GM12878 (cell line): ENCODE data around the gene SCYL1. TPM values are rescaled to one million over a fixed set of nuclear protein-coding genes. Genes with fewer than 3 reads are reported as not detected.

Experiments
- ATF7 ChIP-seq: fragments of 450-650 bp; IDR thresholded peaks from 2 replicates; pipeline ENCODE4 v1.6.1; 2016; ENCODE audit warnings: low read depth, mild to moderate bottlenecking
- CBX5 ChIP-seq: sonication (generic); IDR thresholded peaks from 2 replicates; pipeline ENCODE4 v1.6.1; 2016; ENCODE audit warnings: low read depth, moderate library complexity, mild to moderate bottlenecking, inconsistent platforms
- ETV6 ChIP-seq, 2 experiments: fragments of 450-650 bp in 1 of 2; IDR thresholded peaks in 1 of 2; conservative IDR thresholded peaks in 1 of 2; 2 replicates each; pipeline ENCODE4 v1.6.1; 2014; ENCODE audit warnings: antibody characterized with exemption in 1 of 2, borderline replicate concordance in 1 of 2, low read depth in 1 of 2, mild to moderate bottlenecking in 1 of 2, moderate library complexity in 1 of 2
- MEF2A ChIP-seq: IDR thresholded peaks from 2 replicates; pipeline ENCODE4 v1.6.1; 2011; ENCODE audit warnings: low read depth, mild to moderate bottlenecking, low read length, moderate library complexity; ENCODE audit not compliant: insufficient read depth
- MTA3 ChIP-seq: IDR thresholded peaks from 2 replicates; pipeline ENCODE4 v1.6.1; 2012; ENCODE audit warnings: low read length, inconsistent platforms, borderline replicate concordance
- SIX5 ChIP-seq: IDR thresholded peaks from 2 replicates; pipeline ENCODE4 v1.6.1; 2011; ENCODE audit warnings: mild to moderate bottlenecking, low read depth, low read length, moderate library complexity; ENCODE audit not compliant: severe bottlenecking
- SMAD1 ChIP-seq: fragments of 450-650 bp; IDR thresholded peaks from 2 replicates; pipeline ENCODE4 v1.6.1; 2018; ENCODE audit warnings: mild to moderate bottlenecking, low read depth; ENCODE audit not compliant: partially characterized antibody
- SMC3 ChIP-seq: IDR thresholded peaks from 2 replicates; pipeline ENCODE4 v1.6.1; 2011; ENCODE audit warnings: low read length, improper control_type of control experiment, borderline replicate concordance
- SP1 ChIP-seq: IDR thresholded peaks from one replicate; pipeline ENCODE4 v1.6.1; 2011; ENCODE audit warnings: low read depth, low read length
- SUZ12 ChIP-seq: fragments of 200-600 bp; sonication (generic); IDR thresholded peaks from one replicate; pipeline ENCODE4 v1.6.1; 2018; ENCODE audit warnings: antibody characterized with exemption, mild to moderate bottlenecking; ENCODE audit not compliant: unreplicated experiment
- TCF7 ChIP-seq: IDR thresholded peaks from 2 replicates; pipeline ENCODE4 v1.6.1; 2014; ENCODE audit warnings: antibody characterized with exemption, borderline replicate concordance
- ZNF622 ChIP-seq: fragments of 450-650 bp; IDR thresholded peaks from 2 replicates; pipeline ENCODE4 v1.6.1; 2017; ENCODE audit warnings: mild to moderate bottlenecking, inconsistent platforms
- polyA plus RNA-seq, 11 experiments: library from polyadenylated mRNA; depleted of rRNA in 4 of 11; unstranded in 6 of 11; stranded (reverse) in 5 of 11; fragments of >200 nt; fragmentation: Nextera tagmentation in 4 of 11; fragmentation: Illumina TruSeq in 1 of 11; extraction: Ambion mirVana in 4 of 11; extraction: Trizol in 1 of 11; gene quantifications; 1 replicate in 1 of 11; 2 replicates in 10 of 11; pipeline versions ENCODE4 v1.2.1 to v1.2.3, GENCODE V29; 2011 to 2016; ENCODE audit warnings: inconsistent platforms in 2 of 11, missing spikeins in 2 of 11, low read depth in 1 of 11
- total RNA-seq, 4 experiments: library from RNA; depleted of rRNA in 3 of 4; stranded (reverse); fragments of >200 nt in 3 of 4; fragmentation: Illumina TruSeq in 1 of 4; extraction: Trizol in 1 of 4; gene quantifications; 2 replicates each; pipeline versions ENCODE4 v1.2.1 to v1.2.3, GENCODE V29; 2013 to 2021
- TF ChIP-seq, protein P1 (sequence below): IDR thresholded peaks from 2 replicates; pipeline ENCODE4 v1.6.1; 2012; ENCODE audit warnings: low read depth, low read length, improper control_type of control experiment
- TF ChIP-seq, protein P2 (sequence below), 3 experiments: IDR thresholded peaks in 2 of 3; conservative IDR thresholded peaks in 1 of 3; 2 replicates each; pipeline ENCODE4 v1.5.1; 2011; ENCODE audit warnings: low read depth in 3 of 3, low read length in 3 of 3, mild to moderate bottlenecking in 3 of 3, control low read depth in 2 of 3, moderate library complexity in 2 of 3, inconsistent platforms in 1 of 3, mixed read lengths in 1 of 3; ENCODE audit not compliant: control insufficient read depth in 2 of 3, insufficient read depth in 1 of 3; ENCODE audit errors: extremely low read depth in 1 of 3
- TF ChIP-seq, protein P3 (sequence below): fragments of 450-650 bp; IDR thresholded peaks from 2 replicates; pipeline ENCODE4 v1.6.1; 2018; ENCODE audit warnings: borderline replicate concordance, mild to moderate bottlenecking; ENCODE audit not compliant: partially characterized antibody
- TF ChIP-seq, protein P4 (sequence below): fragments of 450-650 bp; formaldehyde crosslinking; IDR thresholded peaks from 2 replicates; pipeline ENCODE4 v1.4.0; 2020; ENCODE audit warnings: mild to moderate bottlenecking, moderate library complexity
- TF ChIP-seq, protein P5 (sequence below): fragments of 450-650 bp; IDR thresholded peaks from 2 replicates; pipeline ENCODE4 v1.6.1; 2017; ENCODE audit warnings: antibody characterized with exemption, mild to moderate bottlenecking, moderate library complexity

SCYL1 gene
- total and polyA plus RNA-seq, 10 of the 15 experiments (the other 5 are each of a cell fraction or from before 2014, with no cell fraction given) = 0.80 to 82.7 (median 51.2) TPM

DNA sequence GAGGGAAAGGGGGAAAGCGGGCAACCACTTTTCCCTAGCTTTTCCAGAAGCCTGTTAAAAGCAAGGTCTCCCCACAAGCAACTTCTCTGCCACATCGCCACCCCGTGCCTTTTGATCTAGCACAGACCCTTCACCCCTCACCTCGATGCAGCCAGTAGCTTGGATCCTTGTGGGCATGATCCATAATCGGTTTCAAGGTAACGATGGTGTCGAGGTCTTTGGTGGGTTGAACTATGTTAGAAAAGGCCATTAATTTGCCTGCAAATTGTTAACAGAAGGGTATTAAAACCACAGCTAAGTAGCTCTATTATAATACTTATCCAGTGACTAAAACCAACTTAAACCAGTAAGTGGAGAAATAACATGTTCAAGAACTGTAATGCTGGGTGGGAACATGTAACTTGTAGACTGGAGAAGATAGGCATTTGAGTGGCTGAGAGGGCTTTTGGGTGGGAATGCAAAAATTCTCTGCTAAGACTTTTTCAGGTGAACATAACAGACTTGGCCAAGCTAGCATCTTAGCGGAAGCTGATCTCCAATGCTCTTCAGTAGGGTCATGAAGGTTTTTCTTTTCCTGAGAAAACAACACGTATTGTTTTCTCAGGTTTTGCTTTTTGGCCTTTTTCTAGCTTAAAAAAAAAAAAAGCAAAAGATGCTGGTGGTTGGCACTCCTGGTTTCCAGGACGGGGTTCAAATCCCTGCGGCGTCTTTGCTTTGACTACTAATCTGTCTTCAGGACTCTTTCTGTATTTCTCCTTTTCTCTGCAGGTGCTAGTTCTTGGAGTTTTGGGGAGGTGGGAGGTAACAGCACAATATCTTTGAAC lies 19.2 kb upstream of the SCYL1 start (continued):
- TF ChIP-seq SUZ12 (no peak), SMC3 (no peak), MEF2A (no peak), ETV6 (conservative IDR thresholded peaks at IDR 0.05 in 1 of 2, IDR thresholded peaks at IDR 0.05 in 1 of 2; ENCODE audit: borderline replicate concordance in 1 of 2, low read depth in 1 of 2) (no peak), CBX5 (no peak), SMAD1 (peak; percentile 79), ATF7 (no peak), SIX5 (no peak), MTA3 (no peak), TCF7 (no peak), SP1 (no peak), ZNF622 (no peak)
- TF ChIP-seq, protein P1, sequence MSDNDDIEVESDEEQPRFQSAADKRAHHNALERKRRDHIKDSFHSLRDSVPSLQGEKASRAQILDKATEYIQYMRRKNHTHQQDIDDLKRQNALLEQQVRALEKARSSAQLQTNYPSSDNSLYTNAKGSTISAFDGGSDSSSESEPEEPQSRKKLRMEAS = 0 out of 2 replicates have a peak, but pooled peaks have one; percentile 23
- TF ChIP-seq, protein P2, sequence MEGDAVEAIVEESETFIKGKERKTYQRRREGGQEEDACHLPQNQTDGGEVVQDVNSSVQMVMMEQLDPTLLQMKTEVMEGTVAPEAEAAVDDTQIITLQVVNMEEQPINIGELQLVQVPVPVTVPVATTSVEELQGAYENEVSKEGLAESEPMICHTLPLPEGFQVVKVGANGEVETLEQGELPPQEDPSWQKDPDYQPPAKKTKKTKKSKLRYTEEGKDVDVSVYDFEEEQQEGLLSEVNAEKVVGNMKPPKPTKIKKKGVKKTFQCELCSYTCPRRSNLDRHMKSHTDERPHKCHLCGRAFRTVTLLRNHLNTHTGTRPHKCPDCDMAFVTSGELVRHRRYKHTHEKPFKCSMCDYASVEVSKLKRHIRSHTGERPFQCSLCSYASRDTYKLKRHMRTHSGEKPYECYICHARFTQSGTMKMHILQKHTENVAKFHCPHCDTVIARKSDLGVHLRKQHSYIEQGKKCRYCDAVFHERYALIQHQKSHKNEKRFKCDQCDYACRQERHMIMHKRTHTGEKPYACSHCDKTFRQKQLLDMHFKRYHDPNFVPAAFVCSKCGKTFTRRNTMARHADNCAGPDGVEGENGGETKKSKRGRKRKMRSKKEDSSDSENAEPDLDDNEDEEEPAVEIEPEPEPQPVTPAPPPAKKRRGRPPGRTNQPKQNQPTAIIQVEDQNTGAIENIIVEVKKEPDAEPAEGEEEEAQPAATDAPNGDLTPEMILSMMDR (IDR thresholded peaks at IDR 0.05 in 2 of 3, conservative IDR thresholded peaks at IDR 0.05 in 1 of 3; ENCODE audit: control insufficient read depth in 2 of 3, extremely low read depth in 1 of 3, insufficient read depth in 1 of 3, low read depth in 3 of 3, low read length in 3 of 3) = no peak
- TF ChIP-seq, protein P3, sequence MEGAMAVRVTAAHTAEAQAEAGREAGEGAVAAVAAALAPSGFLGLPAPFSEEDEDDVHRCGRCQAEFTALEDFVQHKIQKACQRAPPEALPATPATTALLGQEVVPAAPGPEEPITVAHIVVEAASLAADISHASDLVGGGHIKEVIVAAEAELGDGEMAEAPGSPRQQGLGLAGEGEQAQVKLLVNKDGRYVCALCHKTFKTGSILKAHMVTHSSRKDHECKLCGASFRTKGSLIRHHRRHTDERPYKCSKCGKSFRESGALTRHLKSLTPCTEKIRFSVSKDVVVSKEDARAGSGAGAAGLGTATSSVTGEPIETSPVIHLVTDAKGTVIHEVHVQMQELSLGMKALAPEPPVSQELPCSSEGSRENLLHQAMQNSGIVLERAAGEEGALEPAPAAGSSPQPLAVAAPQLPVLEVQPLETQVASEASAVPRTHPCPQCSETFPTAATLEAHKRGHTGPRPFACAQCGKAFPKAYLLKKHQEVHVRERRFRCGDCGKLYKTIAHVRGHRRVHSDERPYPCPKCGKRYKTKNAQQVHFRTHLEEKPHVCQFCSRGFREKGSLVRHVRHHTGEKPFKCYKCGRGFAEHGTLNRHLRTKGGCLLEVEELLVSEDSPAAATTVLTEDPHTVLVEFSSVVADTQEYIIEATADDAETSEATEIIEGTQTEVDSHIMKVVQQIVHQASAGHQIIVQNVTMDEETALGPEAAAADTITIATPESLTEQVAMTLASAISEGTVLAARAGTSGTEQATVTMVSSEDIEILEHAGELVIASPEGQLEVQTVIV = no peak
- TF ChIP-seq, protein P4, sequence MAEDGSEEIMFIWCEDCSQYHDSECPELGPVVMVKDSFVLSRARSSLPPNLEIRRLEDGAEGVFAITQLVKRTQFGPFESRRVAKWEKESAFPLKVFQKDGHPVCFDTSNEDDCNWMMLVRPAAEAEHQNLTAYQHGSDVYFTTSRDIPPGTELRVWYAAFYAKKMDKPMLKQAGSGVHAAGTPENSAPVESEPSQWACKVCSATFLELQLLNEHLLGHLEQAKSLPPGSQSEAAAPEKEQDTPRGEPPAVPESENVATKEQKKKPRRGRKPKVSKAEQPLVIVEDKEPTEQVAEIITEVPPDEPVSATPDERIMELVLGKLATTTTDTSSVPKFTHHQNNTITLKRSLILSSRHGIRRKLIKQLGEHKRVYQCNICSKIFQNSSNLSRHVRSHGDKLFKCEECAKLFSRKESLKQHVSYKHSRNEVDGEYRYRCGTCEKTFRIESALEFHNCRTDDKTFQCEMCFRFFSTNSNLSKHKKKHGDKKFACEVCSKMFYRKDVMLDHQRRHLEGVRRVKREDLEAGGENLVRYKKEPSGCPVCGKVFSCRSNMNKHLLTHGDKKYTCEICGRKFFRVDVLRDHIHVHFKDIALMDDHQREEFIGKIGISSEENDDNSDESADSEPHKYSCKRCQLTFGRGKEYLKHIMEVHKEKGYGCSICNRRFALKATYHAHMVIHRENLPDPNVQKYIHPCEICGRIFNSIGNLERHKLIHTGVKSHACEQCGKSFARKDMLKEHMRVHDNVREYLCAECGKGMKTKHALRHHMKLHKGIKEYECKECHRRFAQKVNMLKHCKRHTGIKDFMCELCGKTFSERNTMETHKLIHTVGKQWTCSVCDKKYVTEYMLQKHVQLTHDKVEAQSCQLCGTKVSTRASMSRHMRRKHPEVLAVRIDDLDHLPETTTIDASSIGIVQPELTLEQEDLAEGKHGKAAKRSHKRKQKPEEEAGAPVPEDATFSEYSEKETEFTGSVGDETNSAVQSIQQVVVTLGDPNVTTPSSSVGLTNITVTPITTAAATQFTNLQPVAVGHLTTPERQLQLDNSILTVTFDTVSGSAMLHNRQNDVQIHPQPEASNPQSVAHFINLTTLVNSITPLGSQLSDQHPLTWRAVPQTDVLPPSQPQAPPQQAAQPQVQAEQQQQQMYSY (CRISPR knock-in tag) = no peak
- TF ChIP-seq, protein P5, sequence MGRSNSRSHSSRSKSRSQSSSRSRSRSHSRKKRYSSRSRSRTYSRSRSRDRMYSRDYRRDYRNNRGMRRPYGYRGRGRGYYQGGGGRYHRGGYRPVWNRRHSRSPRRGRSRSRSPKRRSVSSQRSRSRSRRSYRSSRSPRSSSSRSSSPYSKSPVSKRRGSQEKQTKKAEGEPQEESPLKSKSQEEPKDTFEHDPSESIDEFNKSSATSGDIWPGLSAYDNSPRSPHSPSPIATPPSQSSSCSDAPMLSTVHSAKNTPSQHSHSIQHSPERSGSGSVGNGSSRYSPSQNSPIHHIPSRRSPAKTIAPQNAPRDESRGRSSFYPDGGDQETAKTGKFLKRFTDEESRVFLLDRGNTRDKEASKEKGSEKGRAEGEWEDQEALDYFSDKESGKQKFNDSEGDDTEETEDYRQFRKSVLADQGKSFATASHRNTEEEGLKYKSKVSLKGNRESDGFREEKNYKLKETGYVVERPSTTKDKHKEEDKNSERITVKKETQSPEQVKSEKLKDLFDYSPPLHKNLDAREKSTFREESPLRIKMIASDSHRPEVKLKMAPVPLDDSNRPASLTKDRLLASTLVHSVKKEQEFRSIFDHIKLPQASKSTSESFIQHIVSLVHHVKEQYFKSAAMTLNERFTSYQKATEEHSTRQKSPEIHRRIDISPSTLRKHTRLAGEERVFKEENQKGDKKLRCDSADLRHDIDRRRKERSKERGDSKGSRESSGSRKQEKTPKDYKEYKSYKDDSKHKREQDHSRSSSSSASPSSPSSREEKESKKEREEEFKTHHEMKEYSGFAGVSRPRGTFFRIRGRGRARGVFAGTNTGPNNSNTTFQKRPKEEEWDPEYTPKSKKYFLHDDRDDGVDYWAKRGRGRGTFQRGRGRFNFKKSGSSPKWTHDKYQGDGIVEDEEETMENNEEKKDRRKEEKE = no peak
